ENCODE data around the gene ZDHHC14. TPM values are rescaled to one million over a fixed set of nuclear protein-coding genes. Genes with fewer than 3 reads are reported as not detected.

Gene ZDHHC14
- total RNA-seq, 1 experiment from 2014 or later, result 1.7 TPM

GRCh38 chr6:157638779-157639178 is 257.8 kb downstream of the ZDHHC14 start:
- H3K27ac Mint-ChIP-seq, result no peak overlapping the region
- no peaks in the 10 kb centered on the region for H3K9me3 ChIP-seq (ENCODE audit: control insufficient read depth, low read depth, low read length)

More at GRCh38 chr6:157638779-157639178, 257.8 kb downstream of the ZDHHC14 start:
- no peaks in the 10 kb centered on the region for H3K4me1 ChIP-seq (ENCODE audit: insufficient read depth, low read length)
- no peak overlapping the region for H3T11ph ChIP-seq (ENCODE audit: low read length)
- H3K23ac ChIP-seq (ENCODE audit: insufficient read length, low read depth, low read length), result no peak overlapping the region
- H2BK120ac ChIP-seq (ENCODE audit: low read depth, low read length, poor library complexity, severe bottlenecking), result no peak overlapping the region
- H3K23me2 ChIP-seq (ENCODE audit: insufficient read length, low read depth, low read length, poor library complexity, severe bottlenecking), result no peaks in the 10 kb centered on the region
- no peak for TF ChIP-seq CTCF (conservative IDR thresholded peaks at IDR 0.05)
- H3K56ac ChIP-seq (ENCODE audit: insufficient read length, low read depth, low read length), result no peak overlapping the region
- DNase-seq, result no peak
- Mint-ChIP-seq H3K36me3 (ENCODE audit: insufficient read depth in 1 of 3, low read depth in 3 of 3) (no peaks in the 10 kb centered on the region), H3K9me3 (no peaks in the 10 kb centered on the region), H3K27me3 (ENCODE audit: low read depth) (no peaks in the 10 kb centered on the region), H3K4me1 (peaks cover 2 to 10% of the 10 kb centered on the region in 2 experiments), H3K4me3 (no peak overlapping the region)
- no peaks in the 10 kb centered on the region for H4K20me1 ChIP-seq (ENCODE audit: control insufficient read depth, insufficient read depth, insufficient read length)
- no peak overlapping the region for H3K9ac ChIP-seq (ENCODE audit: extremely low read depth, insufficient read length, low read length)
- H4K5ac ChIP-seq (ENCODE audit: insufficient read length, low read depth, low read length), result no peak overlapping the region
- no peak overlapping the region for H2AK5ac ChIP-seq (ENCODE audit: insufficient read length, low read length)
- H3K27ac ChIP-seq (ENCODE audit: insufficient read length, low read depth, low read length), result no peak overlapping the region
- no peaks in the 10 kb centered on the region for H3K79me2 ChIP-seq (ENCODE audit: insufficient read depth, low read length)
- no peaks in the 10 kb centered on the region for H3K79me1 ChIP-seq (ENCODE audit: insufficient read depth, low read depth, low read length, poor library complexity, severe bottlenecking)
- WGBS (ENCODE audit: extremely low coverage, insufficient read length, low lambda C conversion rate), result no CpG with 5 or more reads among the region's 7 CpGs
- H3K4me2 ChIP-seq (ENCODE audit: insufficient read depth, insufficient read length, low read length), result no peak overlapping the region
- no peaks in the 10 kb centered on the region for H3K27me3 ChIP-seq (ENCODE audit: insufficient read depth, low read length)
- H4K8ac ChIP-seq (replicated peaks; ENCODE audit: insufficient read length, low read depth, low read length), result no peak overlapping the region
- H3K18ac ChIP-seq (ENCODE audit: insufficient read length, low read depth, low read length), result no peak overlapping the region
- no peak overlapping the region for H4K91ac ChIP-seq (ENCODE audit: insufficient read length, low read depth, low read length)
- no peak overlapping the region for H2BK12ac ChIP-seq (ENCODE audit: insufficient read length, low read depth, low read length)
- H2AFZ ChIP-seq (ENCODE audit: low read length), result no peak overlapping the region
- no peak overlapping the region for H2BK15ac ChIP-seq (ENCODE audit: low read depth, low read length)
- no peak overlapping the region for H2BK5ac ChIP-seq (ENCODE audit: insufficient read length, low read length)
- no peak overlapping the region for H3K14ac ChIP-seq (ENCODE audit: insufficient read depth, low read length)
- H3K4ac ChIP-seq (ENCODE audit: low read depth, low read length), result no peak overlapping the region
- no peak overlapping the region for H2BK20ac ChIP-seq (ENCODE audit: low read depth, low read length, poor library complexity, severe bottlenecking)

Measured in H9 (cell line).